Kidney (tissue), 14 donors: Measurements from ENCODE around the gene ARAP1. TPM values are rescaled to one million over a fixed set of nuclear protein-coding genes. Genes with fewer than 3 reads are reported as not detected.

Experiments used
- DNase-seq, 5 donors: peaks; one replicate each; pipeline ENCODE4 v3.0.0-alpha.2; 2013 to 2020
- FAIRE-seq: peaks from 2 replicates; lab custom pipeline; 2012; peaks lifted over from hg19 to GRCh38; lab: Jason Lieb, UNC
- H3K27ac ChIP-seq, 2 donors: one replicate each; pipeline ENCODE4 v1.7.0; 2013; ENCODE audit warnings: low read depth in 2 of 2, low read length in 2 of 2, inconsistent platforms in 1 of 2
- H3K27me3 ChIP-seq: one replicate; pipeline ENCODE4 v1.7.1; 2013; ENCODE audit warnings: low read length, inconsistent platforms; ENCODE audit not compliant: control insufficient read depth, insufficient read depth
- H3K36me3 ChIP-seq, 3 donors: one replicate each; pipeline versions ENCODE4 v1.7.0 to v1.7.1; 2013; ENCODE audit warnings: low read length in 3 of 3, control low read depth in 1 of 3, inconsistent platforms in 1 of 3; ENCODE audit not compliant: insufficient read depth in 3 of 3, control insufficient read depth in 2 of 3
- H3K4me1 ChIP-seq, 3 donors: one replicate each; pipeline versions ENCODE4 v1.7.0 to v1.7.1; 2013; ENCODE audit warnings: low read length in 3 of 3, inconsistent platforms in 1 of 3, low read depth in 1 of 3; ENCODE audit not compliant: control insufficient read depth in 2 of 3, insufficient read depth in 2 of 3
- H3K4me3 ChIP-seq, 3 donors: one replicate each; pipeline versions ENCODE4 v1.7.0 to v1.8.1; 2013; ENCODE audit warnings: low read length in 3 of 3, control low read depth in 1 of 3, inconsistent platforms in 1 of 3
- H3K9ac ChIP-seq, 3 donors: one replicate each; pipeline versions ENCODE4 v1.7.0 to v1.7.1; 2013; ENCODE audit warnings: low read length in 3 of 3, control low read depth in 1 of 3, inconsistent platforms in 1 of 3
- H3K9me3 ChIP-seq, 3 donors: one replicate each; pipeline versions ENCODE4 v1.7.0 to v1.7.1; 2013; ENCODE audit warnings: low read length in 3 of 3, control low read depth in 1 of 3, inconsistent platforms in 1 of 3; ENCODE audit not compliant: control insufficient read depth in 2 of 3, insufficient read depth in 1 of 3
- CTCF ChIP-seq: IDR thresholded peaks from 3 replicates; pipeline ENCODE4 v1.5.1; 2012; ENCODE audit warnings: mild to moderate bottlenecking, moderate library complexity, borderline replicate concordance; ENCODE audit not compliant: insufficient read depth; ENCODE audit errors: extremely low read depth
- intact Hi-C: fragments of 100-400 bp; cut with DNase I; formaldehyde crosslinking; loops from one replicate; pipeline ENCODE4 v1.11.1; 2022
- polyA plus RNA-seq: library from polyadenylated mRNA; stranded (reverse); fragments of 350-450 nt; fragmentation: Illumina TruSeq; extraction: RNeasy Lipid Tissue Mini Kit (QIAGEN cat#74804); gene quantifications from one replicate; pipeline ENCODE4 v1.2.3, GENCODE V29; 2014; ENCODE audit warnings: low read depth, low replicate concordance; ENCODE audit not compliant: insufficient read depth
- total RNA-seq: library from RNA; stranded (reverse); fragmentation: NEBNext Ultra II Directional; extraction: Animal tissue kit (Norgen Biotek cat#: 25700); gene quantifications from one replicate; pipeline ENCODE4 v1.2.1, GENCODE V29; 2021
- donor health status: control.
- donor health status: control.
- donor health status: control.
- donor health status: control.
- donor health status: control.
- donor health status: DM: yes; HTN: yes; CAD: no.
- donor health status: Normal renal cell carcinoma (clear cell type).

ARAP1 gene
- total and polyA plus RNA-seq, 2 donors from 2014 or later: 58.2 to 80.8 TPM

- no peak for DNase-seq
- Histone ChIP-seq H3K27me3 (peaks cover 4% of the 10 kb centered on the region), H3K27ac (no peak overlapping the region), H3K9ac (no peak overlapping the region), H3K36me3 (no peaks in the 10 kb centered on the region), H3K4me1 (no peaks in the 10 kb centered on the region), H3K9me3 (peaks cover 0 to 12% (median 0%) of the 10 kb centered on the region in 3 donors), H3K4me3 (no peak overlapping the region)
- TF ChIP-seq CTCF: no peak
- intact Hi-C loops: no loop called here
- no peak for FAIRE-seq
Observed at GRCh38 chr11:72670041-72670440, 82.2 kb downstream of the ARAP1 start.

- peaks cover 0 to 12% (median 0%) of the 10 kb centered on the region in 3 donors for H3K9me3 ChIP-seq
- FAIRE-seq (no peak), DNase-seq (no peak)
- H3K4me1 ChIP-seq: no peaks in the 10 kb centered on the region
- intact Hi-C loops: no loop called here
- H3K27me3 ChIP-seq: peaks cover 4% of the 10 kb centered on the region
- H3K4me3 ChIP-seq: no peak overlapping the region
- H3K9ac ChIP-seq: no peak overlapping the region
- H3K36me3 ChIP-seq: no peaks in the 10 kb centered on the region
- TF ChIP-seq CTCF: no peak
- H3K27ac ChIP-seq: no peak overlapping the region
Observed at GRCh38 chr11:72669527-72669926, 82.7 kb downstream of the ARAP1 start.

GRCh38 chr11:72668629-72669347 lies 83.4 kb downstream of the ARAP1 start:
- H3K4me1 ChIP-seq: no peaks in the 10 kb centered on the region
- peaks cover 0 to 12% (median 0%) of the 10 kb centered on the region in 3 donors for H3K9me3 ChIP-seq
- TF ChIP-seq CTCF: no peak
- H3K9ac ChIP-seq: no peak overlapping the region
- H3K36me3 ChIP-seq: no peaks in the 10 kb centered on the region
- intact Hi-C loops: no loop called here
- FAIRE-seq (no peak), DNase-seq (peak in 3 of 5 donors; percentile 49 to 71 (median 68))
- H3K27me3 ChIP-seq: peaks cover 4% of the 10 kb centered on the region
- no peak overlapping the region for H3K27ac ChIP-seq
- H3K4me3 ChIP-seq: no peak overlapping the region
